Erythroblast (primary cell): ENCODE results near the gene MAGEH1.

ENCODE experiments used
- GATA1 ChIP-seq: IDR thresholded peaks from 2 replicates; pipeline ENCODE4 v1.6.1; 2011; ENCODE audit warnings: low read depth, mild to moderate bottlenecking, control low read depth, low read length, moderate library complexity
- POLR2A ChIP-seq: IDR thresholded peaks from 2 replicates; pipeline ENCODE4 v1.6.1; 2011; ENCODE audit warnings: mild to moderate bottlenecking, low read length

DNA sequence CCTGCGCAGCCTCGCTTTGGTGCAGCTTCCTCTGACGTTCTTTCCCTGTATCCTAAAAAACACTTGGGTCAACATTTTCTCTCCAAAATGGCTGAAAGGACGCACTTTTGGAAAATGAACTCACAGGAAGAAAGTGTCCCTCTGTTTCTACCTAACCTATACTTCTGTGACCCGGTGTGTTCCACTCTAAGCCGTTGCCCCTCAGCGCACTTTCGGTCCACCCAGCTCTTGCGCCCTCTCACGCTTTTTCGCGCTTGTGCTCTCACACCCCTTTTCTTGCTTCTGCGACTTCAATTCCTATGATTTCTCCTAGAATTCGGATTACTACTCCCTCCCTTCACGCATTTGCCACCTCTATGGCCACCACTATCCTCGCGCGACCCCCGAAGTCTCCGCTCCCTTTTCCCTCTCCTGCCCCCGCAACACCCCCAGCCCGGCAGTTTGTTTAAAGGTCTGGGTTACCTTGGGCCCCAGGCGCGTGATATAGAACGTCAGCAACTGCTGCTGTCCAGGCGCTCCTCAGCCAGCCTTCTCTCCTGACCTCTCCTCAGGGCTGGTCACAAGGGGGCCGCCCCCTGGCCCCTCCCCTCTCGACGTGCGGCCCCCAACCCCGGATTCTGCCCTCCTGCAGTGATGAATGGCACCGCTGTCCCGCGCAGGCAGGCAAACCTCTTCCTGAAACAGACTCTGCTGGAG, 37.5 kb downstream of the MAGEH1 start, which contains the start of gene USP51:
- TF ChIP-seq POLR2A = peak; percentile 12
- TF ChIP-seq GATA1 = no peak
